Prostate gland (tissue), 2 donors: ENCODE results near the gene MPST.

Experiments used
- CTCF ChIP-seq, 4 experiments: fragments of 200-600 bp in 2 of 4; fragments of 450-650 bp in 2 of 4; sonication (generic) in 2 of 4; IDR thresholded peaks; 1 replicate in 3 of 4; 2 replicates in 1 of 4; pipeline ENCODE4 v1.5.1; 2016 to 2019; ENCODE audit warnings: antibody characterized with exemption in 4 of 4, mild to moderate bottlenecking in 2 of 4, moderate library complexity in 2 of 4
- POLR2A ChIP-seq: fragments of 450-650 bp; IDR thresholded peaks from one replicate; pipeline ENCODE4 v1.6.1; 2016; ENCODE audit warnings: antibody characterized with exemption, mild to moderate bottlenecking
- POLR2AphosphoS5 ChIP-seq: sonication (generic); formaldehyde crosslinking; IDR thresholded peaks from one replicate; pipeline ENCODE4 v1.6.1; 2017; ENCODE audit warnings: antibody characterized with exemption

- no peak for TF ChIP-seq POLR2AphosphoS5
- no peak for TF ChIP-seq POLR2A
- no peak for TF ChIP-seq CTCF (IDR thresholded peaks at IDR 0.05)
Measured at GRCh38 chr22:37059876-37060449, 40.4 kb downstream of the MPST start.
